HG02798 (cell line): ENCODE measurements around the gene RPS27A.
"Not testable (repeated sequence)": the region's sequence is repeated elsewhere in the genome, so short reads cannot be mapped to it uniquely, and the experiment has no call there.

Source experiments
- ATAC-seq: cut with Tn5 transposase; IDR thresholded peaks from one replicate; pipeline ENCODE4 v1.9.1; 2021; ENCODE audit warnings: mild to moderate bottlenecking; ENCODE audit not compliant: unreplicated experiment, poor library complexity

The RPS27A gene

DNA sequence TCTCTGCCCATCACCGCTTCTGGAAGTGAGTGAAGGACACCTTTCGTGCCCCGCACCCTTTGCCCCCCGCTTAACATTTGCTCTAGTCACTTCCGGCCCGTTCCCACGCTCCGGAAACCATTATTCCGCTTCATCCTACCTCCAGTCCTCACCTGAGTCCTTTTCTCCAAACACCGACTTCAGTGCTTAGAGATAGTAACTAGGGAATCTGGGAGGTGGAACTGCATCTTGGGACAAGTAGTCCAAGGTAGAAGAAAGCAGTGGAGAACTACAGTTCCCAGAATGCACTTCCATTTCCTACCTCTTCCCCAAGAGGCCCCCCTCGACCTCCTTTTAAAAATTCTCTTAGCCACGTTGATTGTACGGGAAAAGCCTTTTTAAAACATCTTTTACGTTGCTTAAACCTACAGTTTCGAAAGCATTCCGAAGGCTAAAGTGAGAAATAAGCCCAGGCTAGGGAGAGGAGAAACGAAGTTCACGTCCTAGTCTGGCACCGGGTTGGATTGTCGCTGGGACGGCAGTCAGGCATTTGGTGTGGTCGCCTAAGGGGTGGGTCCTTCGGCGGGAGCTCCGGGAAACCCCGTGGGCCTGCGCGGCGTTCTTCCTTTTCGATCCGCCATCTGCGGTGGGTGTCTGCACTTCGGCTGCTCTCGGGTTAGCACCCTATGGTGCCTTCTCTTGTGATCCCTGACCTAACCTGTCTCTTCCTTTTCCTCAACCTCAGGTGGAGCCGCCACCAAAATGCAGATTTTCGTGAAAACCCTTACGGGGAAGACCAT lies at the start of gene RPS27A, which contains the start of gene CLHC1:
Gene RPS27A (plus strand): TSS at position 605 of the 779 bp plus-strand sequence. CDS start 137 bp downstream, at position 742.
Gene CLHC1 (minus strand): TSS at position 210 of the 779 bp plus-strand sequence. CDS start 9,882 bp downstream, outside the sequence.
- ATAC-seq, result peak; percentile 89

DNA sequence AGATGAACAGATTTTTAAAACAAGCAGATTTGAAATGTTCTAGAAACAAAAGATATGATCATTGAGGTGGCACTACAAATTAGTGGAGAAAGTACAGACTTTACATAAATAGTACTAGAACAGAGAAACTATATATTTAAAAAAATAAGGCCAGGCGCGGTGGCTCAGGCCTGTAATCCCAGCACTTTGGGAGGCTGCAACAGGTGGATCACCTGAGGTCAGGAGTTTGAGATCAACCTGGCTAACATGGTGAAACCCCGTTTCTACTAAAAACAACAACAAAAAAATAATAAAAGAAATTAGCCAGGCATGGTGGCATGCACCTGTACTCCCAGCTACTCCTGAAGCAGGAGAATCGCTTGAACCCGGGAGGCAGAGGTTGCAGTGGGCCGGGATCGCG lies 45.7 kb upstream of the RPS27A start:
- ATAC-seq, result not testable (repeated sequence)

- ATAC-seq, result not testable (repeated sequence)
Observed at GRCh38 chr2:55191888-55192287, 40.6 kb upstream of the RPS27A start.

DNA sequence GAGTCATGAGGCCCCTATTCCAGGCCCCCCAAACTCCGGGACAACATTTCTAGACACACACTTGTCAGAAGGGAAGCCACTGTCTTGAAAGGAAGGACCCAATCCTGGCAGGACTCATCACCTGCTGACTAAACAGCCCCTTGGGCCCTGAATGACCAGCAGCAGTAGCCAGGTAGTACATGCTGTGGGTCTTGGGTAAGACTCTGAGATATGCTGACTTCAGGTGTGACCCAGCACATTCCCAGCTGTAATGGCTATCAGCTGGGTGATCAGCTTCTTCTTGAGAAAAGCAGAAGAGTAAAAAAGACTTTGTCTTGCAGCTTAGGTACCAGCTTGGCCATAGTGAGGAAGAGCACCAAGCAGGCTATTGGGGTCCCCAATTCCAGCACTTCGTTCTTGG lies 36.0 kb upstream of the RPS27A start:
- ATAC-seq, result no peak

DNA sequence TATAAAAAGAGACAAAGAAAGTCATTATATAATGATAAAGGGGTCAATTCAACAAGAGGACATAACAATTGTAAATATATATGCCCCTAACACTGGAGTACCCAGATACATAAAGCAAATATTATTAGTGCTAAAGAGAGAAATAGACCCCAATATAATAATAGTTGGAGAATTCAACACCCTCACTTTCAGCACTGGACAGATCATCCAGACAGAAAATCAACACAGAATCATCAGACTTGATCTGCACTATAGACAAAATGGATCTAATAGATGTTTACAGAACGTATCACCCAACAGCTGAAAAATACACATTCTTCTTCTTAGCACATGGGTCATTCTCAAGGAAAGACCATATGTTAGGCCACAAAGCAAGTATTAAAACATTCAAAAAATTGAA lies 32.1 kb upstream of the RPS27A start:
- no peak for ATAC-seq

DNA sequence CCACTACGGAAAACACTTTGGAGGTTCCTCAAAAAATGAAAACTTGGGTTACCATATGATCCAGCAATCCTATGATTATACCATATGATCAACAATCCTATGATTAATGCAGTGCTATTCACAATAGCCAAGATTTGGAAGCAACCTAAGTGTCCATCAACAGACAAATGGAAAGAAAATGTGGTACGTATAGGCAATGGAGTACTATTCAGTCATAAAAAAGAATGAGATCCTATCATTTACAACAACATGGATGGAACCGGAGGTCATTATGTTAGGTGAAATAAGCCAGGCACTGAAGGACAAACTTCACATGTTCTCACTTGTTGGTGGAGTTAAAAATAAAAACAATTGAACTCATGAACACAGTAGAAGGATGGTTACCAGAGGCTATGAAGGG lies 28.0 kb upstream of the RPS27A start:
- ATAC-seq, result no peak

- no peak for ATAC-seq
Observed at GRCh38 chr2:55204950-55205349, 27.5 kb upstream of the RPS27A start.

DNA sequence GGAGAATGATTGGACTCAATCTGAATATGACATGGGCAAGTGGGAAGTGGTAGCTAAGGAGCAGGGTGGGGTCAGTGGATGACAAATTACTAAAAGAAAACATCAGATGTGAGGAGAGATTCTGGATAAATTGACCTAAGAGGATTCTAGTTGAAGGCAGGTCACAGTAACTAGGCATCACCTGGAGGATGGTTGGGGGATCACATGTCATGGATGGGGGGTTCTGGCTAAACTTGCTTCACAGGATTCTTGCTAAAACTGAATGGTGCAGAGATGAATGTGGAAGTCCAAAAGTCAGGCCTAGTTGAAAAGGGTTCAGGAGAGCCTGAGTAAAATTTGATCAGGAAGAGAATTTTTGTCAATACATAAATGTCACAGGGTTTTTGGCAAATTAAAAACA lies 18.7 kb upstream of the RPS27A start:
- ATAC-seq, result no peak

- no peak for ATAC-seq
Observed at GRCh38 chr2:55223958-55224760, 8.3 kb upstream of the RPS27A start.

GRCh38 chr2:55224761-55225261 lies 7.7 kb upstream of the RPS27A start:
- no peak for ATAC-seq

GRCh38 chr2:55225481-55226020 lies 6.9 kb upstream of the RPS27A start:
- no peak for ATAC-seq

DNA sequence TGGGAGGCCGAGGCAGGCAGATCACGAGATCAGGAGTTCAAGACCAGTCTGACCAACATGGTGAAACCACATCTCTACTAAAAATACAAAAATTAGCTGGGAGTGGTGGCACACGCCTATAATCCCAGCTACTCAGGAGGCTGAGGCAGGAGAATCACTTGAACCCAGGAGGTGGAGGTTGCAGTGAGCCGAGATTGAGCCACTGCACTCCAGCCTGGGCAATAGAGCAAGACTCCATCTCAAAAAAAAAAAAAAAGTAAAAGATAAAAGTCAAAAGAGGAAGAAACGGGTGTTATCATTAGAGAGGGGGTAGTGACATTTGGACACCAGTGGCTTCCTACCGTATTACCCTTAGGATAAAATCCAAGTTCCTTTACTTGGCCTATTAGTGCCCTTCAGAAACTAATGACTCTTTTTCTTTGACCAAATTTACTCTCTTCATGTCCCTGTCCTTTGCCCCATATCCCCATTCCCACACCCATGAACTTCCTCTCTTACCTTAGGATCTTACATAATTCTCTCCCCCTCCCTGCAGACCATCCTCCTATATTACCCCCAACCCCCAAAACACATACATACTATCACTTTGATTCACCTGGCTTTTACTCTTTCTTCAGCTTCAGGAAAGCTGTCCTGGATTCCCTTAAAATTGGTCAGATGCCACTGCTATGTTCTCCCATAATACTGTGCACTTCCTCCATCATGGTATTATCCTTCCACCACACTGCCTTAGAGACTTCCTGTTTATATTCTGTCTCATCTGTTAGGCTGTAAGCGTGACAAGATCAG lies 4.9 kb upstream of the RPS27A start:
- ATAC-seq, result not testable (repeated sequence)

DNA sequence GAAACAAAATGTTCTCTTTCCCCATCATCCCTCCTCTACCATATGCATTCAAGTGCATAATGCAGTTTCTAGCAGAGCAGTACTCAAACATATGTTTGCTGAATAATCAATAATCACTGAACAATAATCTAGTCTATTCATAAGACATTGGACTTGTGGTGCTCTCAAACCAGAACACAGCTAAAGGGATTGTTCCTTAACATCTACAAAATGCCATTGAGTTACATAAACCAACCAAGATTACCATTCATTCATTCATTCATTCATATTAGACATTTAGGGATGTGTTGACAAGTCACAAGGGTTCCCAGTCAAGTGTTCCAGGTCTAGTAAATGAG lies 4.3 kb upstream of the RPS27A start:
- ATAC-seq, result no peak

GRCh38 chr2:55229221-55229620 lies 3.3 kb upstream of the RPS27A start:
- no peak for ATAC-seq

DNA sequence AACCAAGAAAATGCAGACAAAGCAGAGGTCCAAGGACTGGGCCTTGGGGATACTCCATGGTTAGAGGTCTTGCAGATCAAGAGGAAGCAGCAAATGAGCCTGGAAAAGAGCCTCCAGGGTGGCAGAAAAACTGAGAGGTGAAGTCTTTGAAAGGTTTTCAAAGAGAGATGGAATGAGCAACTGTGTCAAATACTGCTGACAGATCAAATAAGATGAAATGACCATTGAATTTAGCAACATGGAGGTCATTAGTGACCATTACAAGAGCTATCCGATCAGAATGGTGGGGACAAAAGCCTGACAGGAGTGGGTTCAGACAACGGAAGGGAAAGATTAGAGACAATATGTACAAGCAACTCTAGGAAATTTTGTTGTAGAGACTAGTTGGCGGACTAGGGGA lies 1.9 kb upstream of the RPS27A start:
- no peak for ATAC-seq

- ATAC-seq, result no peak
Observed at GRCh38 chr2:55231546-55232083, 873 bp upstream of the RPS27A start.

DNA sequence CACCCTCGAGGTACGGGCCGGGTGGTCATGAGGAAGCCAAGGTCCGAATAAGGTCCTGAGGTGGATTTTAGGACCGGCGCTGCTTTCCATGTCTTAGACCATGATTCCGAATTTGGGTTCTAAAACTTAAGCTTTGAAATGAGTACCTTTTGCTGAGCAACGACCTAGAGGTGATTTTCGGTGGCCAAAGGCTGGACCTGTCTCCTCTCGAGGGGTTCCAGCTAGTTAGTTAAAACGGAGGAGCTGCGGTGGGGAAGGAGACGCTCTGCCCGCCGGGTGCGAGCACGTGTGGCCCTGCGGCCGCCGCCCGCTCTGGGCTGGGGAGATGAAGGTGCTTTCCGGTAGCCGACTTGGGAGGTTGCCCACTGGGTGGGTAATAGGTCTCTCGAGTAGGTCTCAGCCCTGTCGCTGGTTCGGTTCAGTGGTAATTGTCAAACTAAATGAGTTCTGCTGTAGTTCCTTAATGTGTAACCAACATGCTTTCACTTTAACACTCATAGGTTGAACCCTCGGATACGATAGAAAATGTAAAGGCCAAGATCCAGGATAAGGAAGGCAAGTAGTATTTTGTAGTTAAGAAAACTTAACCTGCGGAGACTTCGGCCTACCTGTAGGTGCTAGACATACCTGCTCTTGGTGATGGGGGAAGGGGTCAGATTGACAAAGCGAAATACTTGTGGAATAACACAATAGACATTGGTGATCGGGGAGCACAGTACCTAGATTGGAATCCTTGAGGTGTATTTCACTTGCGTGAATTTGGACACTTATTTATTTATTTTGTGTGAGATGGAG lies 572 bp downstream of the RPS27A start:
- peak; percentile 29 for ATAC-seq

- no peak for ATAC-seq
Observed at GRCh38 chr2:55233658-55233940, 1.1 kb downstream of the RPS27A start.

GRCh38 chr2:55235724-55236538 lies 3.4 kb downstream of the RPS27A start:
- no peak for ATAC-seq
